ENCODE results near the gene OR7C1.

Gene OR7C1

DNA sequence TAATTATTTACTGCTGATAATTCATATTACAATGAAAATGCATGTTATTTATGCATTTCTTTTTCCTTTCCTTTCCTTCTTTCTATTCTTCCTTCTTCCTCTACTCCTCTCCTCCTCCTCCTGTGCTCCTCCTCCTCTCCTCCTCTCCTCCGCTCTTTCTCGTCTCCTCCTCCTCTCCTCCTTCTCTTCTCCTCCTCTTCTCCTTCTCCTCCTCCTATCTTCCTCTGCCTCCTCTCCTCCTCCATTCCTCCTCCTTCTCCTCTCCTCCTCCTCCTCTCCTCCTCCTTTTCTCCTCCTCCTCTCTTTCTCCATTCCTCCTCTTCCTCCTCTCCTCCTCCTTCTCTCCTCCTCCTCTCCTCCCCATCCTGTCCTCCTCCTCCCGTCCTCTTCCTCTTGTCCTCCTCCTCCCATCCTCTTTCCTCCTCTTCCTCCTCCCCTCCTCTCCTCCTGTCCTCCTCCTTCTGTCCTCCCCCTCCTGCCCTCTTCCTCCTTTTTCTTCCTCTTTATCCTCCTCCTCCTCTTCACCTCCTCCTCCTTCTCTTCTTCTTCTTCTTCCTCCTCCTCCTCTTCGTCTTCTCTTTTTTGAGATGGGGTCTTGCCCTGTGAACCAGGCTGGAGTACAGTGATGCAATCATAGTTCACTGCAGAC lies 71.4 kb downstream of the OR7C1 start:
- DNase-seq, result no peak

DNA sequence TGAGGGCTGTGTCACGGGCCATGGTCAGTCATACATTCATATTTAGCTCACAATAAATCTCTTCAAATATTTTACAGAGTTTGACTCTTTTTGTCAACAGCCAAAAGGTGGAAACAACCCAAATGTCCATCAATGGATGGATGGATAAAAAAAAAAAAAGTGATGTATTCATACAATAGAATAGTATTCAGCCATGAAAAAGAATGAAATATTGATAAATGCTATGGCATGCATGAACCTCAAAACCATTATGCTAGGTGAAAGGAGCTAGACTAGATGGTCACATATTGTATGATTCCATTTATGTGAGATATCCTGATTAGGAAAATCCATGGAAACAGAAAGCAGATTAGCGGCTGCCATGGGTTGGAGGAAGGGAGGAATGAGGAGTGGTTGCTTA lies 72.9 kb downstream of the OR7C1 start:
- DNase-seq, result no peak

DNA sequence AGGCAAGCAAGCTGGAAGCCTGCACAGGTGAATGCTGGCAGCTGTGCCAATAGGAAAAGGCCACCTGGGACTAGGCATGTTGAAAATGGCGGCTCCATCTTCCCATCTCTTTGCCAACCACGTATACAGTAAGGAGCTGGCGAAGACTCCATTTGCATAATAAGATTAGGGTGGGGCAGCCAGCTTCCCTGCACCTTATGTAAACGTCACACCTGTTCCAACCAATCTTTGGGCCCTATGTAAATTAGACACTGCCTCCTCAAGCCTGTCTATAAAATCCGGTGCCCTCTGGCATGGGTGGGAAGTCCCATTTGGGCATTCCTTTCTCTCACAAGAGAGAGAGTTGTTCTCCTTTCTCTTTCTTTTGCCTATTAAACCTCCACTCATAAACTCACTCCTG lies 73.4 kb downstream of the OR7C1 start:
- DNase-seq, result no peak

DNA sequence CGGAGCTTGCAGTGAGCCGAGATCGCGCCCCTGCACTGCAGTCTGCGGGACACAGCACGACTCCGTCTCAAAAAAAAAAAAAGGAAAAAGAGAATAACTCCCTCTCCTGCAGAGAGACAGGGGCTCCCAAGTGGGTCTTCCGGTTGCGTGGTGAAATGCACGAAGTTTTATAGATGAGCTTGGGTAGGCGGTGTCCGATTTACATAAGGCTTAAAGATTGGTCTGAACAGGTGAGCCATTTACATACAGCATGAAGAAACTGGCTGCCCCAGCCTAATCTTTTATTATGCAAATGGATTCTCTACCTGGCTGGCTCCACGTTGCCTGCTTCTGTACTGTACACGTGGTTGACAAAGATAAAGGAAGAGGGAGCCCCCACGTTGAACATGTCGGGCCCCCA lies 76.2 kb downstream of the OR7C1 start:
- DNase-seq, result no peak

DNA sequence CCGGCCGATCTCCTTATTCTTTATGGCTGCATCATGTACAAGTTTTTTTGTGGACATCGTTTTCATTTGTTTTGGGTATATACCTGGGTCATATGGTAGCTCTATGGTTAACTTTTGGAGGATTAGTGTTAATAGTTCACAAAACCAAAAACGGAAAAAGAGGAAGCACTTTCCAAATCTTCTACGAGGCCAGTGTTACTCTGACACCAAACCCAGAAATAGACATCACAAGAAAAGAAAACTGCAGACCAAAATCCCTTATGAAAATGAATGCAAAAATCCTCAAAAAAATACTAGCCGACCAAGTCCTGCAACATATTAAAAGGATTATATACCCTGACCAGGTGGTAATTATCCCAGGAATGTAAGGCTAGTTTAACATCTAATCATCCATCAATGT lies 86.4 kb downstream of the OR7C1 start:
- no peak for DNase-seq

Measured in left hindlimb (tissue), 1 donor.